GM12891 (cell line): ENCODE measurements around the gene RTL5.

ENCODE experiments used
- POLR2A ChIP-seq: IDR thresholded peaks from 2 replicates; pipeline ENCODE4 v1.6.1; 2011; ENCODE audit warnings: low read depth, low read length, control low read depth
- POLR2AphosphoS5 ChIP-seq: IDR thresholded peaks from 2 replicates; pipeline ENCODE4 v1.6.1; 2011; ENCODE audit warnings: low read depth, low read length, control low read depth
- TAF1 ChIP-seq: IDR thresholded peaks from 2 replicates; pipeline ENCODE4 v1.6.1; 2011; ENCODE audit warnings: low read depth, low read length, control low read depth

- TF ChIP-seq POLR2A (no peak), POLR2AphosphoS5 (no peak), TAF1 (no peak)
Observed at GRCh38 chrX:72146527-72146926, 14.8 kb upstream of the RTL5 start.
